PC-3 (cell line): Measurements from ENCODE around the gene WNT5A.

Source experiments
- EZH2phosphoT487 ChIP-seq: fragments of 300-600 bp; sonication (generic); IDR thresholded peaks from 2 replicates; pipeline ENCODE4 v1.6.1; 2018; ENCODE audit warnings: mild to moderate bottlenecking, antibody characterized with exemption, low read length, borderline replicate concordance
- TF ChIP-seq, protein P1 (sequence below): fragments of 300-600 bp; sonication (generic); conservative IDR thresholded peaks from 2 replicates; pipeline ENCODE4 v1.5.1; 2017; ENCODE audit warnings: antibody characterized with exemption, low read depth, mild to moderate bottlenecking, low read length

DNA sequence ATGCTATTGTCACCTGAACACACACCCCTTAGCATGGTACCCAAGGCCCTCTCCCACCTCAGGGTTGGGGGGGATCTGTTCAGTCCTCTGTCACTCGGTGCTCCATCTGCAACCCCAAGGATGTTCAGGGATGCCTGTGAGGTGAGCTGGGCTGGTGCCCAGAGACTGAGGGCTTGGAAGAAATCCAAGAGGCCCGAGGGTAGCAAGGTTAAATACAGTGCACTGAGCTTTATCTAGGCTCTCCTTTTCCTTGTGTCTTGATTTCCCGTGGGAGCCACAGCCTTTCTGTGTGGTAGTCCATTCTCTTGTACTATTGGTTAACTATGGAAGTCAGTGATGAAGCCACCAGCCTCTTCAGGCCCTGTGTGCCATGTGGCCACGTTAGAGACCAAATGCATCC is 18.7 kb upstream of the WNT5A start:
- TF ChIP-seq, protein P1, sequence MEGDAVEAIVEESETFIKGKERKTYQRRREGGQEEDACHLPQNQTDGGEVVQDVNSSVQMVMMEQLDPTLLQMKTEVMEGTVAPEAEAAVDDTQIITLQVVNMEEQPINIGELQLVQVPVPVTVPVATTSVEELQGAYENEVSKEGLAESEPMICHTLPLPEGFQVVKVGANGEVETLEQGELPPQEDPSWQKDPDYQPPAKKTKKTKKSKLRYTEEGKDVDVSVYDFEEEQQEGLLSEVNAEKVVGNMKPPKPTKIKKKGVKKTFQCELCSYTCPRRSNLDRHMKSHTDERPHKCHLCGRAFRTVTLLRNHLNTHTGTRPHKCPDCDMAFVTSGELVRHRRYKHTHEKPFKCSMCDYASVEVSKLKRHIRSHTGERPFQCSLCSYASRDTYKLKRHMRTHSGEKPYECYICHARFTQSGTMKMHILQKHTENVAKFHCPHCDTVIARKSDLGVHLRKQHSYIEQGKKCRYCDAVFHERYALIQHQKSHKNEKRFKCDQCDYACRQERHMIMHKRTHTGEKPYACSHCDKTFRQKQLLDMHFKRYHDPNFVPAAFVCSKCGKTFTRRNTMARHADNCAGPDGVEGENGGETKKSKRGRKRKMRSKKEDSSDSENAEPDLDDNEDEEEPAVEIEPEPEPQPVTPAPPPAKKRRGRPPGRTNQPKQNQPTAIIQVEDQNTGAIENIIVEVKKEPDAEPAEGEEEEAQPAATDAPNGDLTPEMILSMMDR: no peak
- no peak for TF ChIP-seq EZH2phosphoT487
